ENCODE results near the gene GGT7. TPM values are rescaled to one million over a fixed set of nuclear protein-coding genes. Genes with fewer than 3 reads are reported as not detected.

Gene GGT7
- total and polyA plus RNA-seq, 2 of the 4 experiments (the other 2 are of a cell fraction): 3.4 to 25.9 TPM

- no peak overlapping the region for H3K23ac ChIP-seq (ENCODE audit: low read depth, low read length)
- no peak overlapping the region for H3K9ac ChIP-seq (ENCODE audit: low read depth, low read length)
- H3K79me1 ChIP-seq (ENCODE audit: low read depth in 1 of 2, low read length in 2 of 2): no peaks in the 10 kb centered on the region
- intact Hi-C loops (cut with micrococcal nuclease): no loop called here
- no peak overlapping the region for H2BK5ac ChIP-seq (ENCODE audit: low read depth, low read length, poor library complexity, severe bottlenecking)
- H2BK120ac ChIP-seq (ENCODE audit: low read depth, low read length): no peak overlapping the region
- ATAC-seq (ENCODE audit: low read depth) (no peak), DNase-seq (no peak)
- no peaks in the 10 kb centered on the region for H3K27me3 ChIP-seq (ENCODE audit: control insufficient read depth, insufficient read depth, low read length)
- no peak overlapping the region for H3K18ac ChIP-seq (ENCODE audit: low read depth, low read length)
- no peak overlapping the region for H3K4me2 ChIP-seq (ENCODE audit: low read depth, low read length)
- no peak overlapping the region for H3K4me3 ChIP-seq (ENCODE audit: insufficient read depth, low read depth, low read length)
- no peaks in the 10 kb centered on the region for H3K4me1 ChIP-seq (ENCODE audit: control insufficient read depth, insufficient read depth, low read length)
- H2AFZ ChIP-seq (replicated peaks; ENCODE audit: low read length, poor library complexity): no peak overlapping the region
- no CpG with 5 or more reads among the region's 4 CpGs for WGBS, 2 experiments (ENCODE audit: extremely low coverage in 2 of 2, insufficient read length in 1 of 2)
- H3K9me1 ChIP-seq (ENCODE audit: insufficient read depth, low read length): peaks cover 8% of the 10 kb centered on the region; the same call in 1 of the 2 replicates
- no peak overlapping the region for H4K5ac ChIP-seq (ENCODE audit: low read depth, low read length)
- H3K14ac ChIP-seq (replicated peaks; ENCODE audit: low read depth, low read length): no peak overlapping the region
- H2BK20ac ChIP-seq (ENCODE audit: low read depth, low read length): no peak overlapping the region
- dilution Hi-C loops (cut with HindIII; ENCODE audit: low sequenced_read_pairs, unreplicated experiment): no loop called here
- no TSS peak for BruUV-seq (replicated peaks)
- peaks cover 48% of the 10 kb centered on the region for H3K36me3 ChIP-seq (ENCODE audit: control insufficient read depth, insufficient read depth, low read length)
- ChIA-PET POLR2A (ENCODE audit: unreplicated experiment) (no interaction called here), CTCF (no interaction called here)
- H4K91ac ChIP-seq (ENCODE audit: insufficient read depth, low read depth, low read length): no peak overlapping the region
- H3K9me3 ChIP-seq (ENCODE audit: control insufficient read depth, insufficient read depth, low read length): no peaks in the 10 kb centered on the region
- H3K56ac ChIP-seq (ENCODE audit: extremely low read depth, insufficient read depth, low read length): no peak overlapping the region
- no peak overlapping the region for H3K4ac ChIP-seq (ENCODE audit: low read depth, low read length)
- TF ChIP-seq MAZ (IDR thresholded peaks at IDR 0.05; ENCODE audit: borderline replicate concordance, low read depth, low read length) (no peak), SMC3 (IDR thresholded peaks at IDR 0.05; ENCODE audit: low read depth, low read length) (no peak), RFX5 (IDR thresholded peaks at IDR 0.05; ENCODE audit: low read depth, low read length) (no peak), NFE2L2 (IDR thresholded peaks at IDR 0.05; ENCODE audit: low read depth, low read length) (no peak), ELK1 (IDR thresholded peaks at IDR 0.05; ENCODE audit: borderline replicate concordance, low read depth, low read length) (no peak), RAD21 (IDR thresholded peaks at IDR 0.05; ENCODE audit: low read length) (no peak), CTCF (conservative IDR thresholded peaks at IDR 0.05; ENCODE audit: low read depth, low read length) (no peak)
- no peaks in the 10 kb centered on the region for H4K20me1 ChIP-seq (ENCODE audit: insufficient read depth, low read length)
- H4K8ac ChIP-seq (ENCODE audit: low read depth in 2 of 2, low read length in 2 of 2): no peak overlapping the region
- no peak overlapping the region for H2AK5ac ChIP-seq (ENCODE audit: low read depth, low read length)
- H3K27ac ChIP-seq (ENCODE audit: insufficient read depth, low read length): no peak overlapping the region
- no peak overlapping the region for H2BK15ac ChIP-seq (ENCODE audit: low read depth, low read length)
- in situ Hi-C loops (cut with MboI; ENCODE audit: low sequenced_read_pairs): loop anchor here (25.0 kb wide), 1 partner anchor 410 kb away; no protein-coding TSS in a partner anchor
- no peak overlapping the region for H2AK9ac ChIP-seq (replicated peaks; ENCODE audit: low read depth, low read length, poor library complexity)
Measured at GRCh38 chr20:34852298-34852697, 20.4 kb downstream of the GGT7 start.
